AG04449 (cell line): ENCODE results near the gene PSTPIP2.

Experiments
- CTCF ChIA-PET: fragments of 350-600 bp; formaldehyde crosslinking; extraction: SDS; loops from one replicate; lab custom pipeline; 2021; ENCODE audit warnings: antibody characterized with exemption; lab: Yijun Ruan, JAX
- POLR2A ChIA-PET: fragments of 400-600, 350-600 bp; formaldehyde crosslinking; extraction: SDS; loops from one replicate; lab custom pipeline; 2020; ENCODE audit warnings: antibody characterized with exemption, inconsistent platforms; lab: Yijun Ruan, JAX
- DNase-seq: peaks from one replicate; pipeline ENCODE4 v3.0.0-alpha.2; 2010; ENCODE audit warnings: low read depth, low spot score
- H3K4me3 ChIP-seq: 2 replicates; pipeline ENCODE4 v1.5.1; 2011; ENCODE audit warnings: low read depth, mild to moderate bottlenecking, control low read depth, low read length
- TF ChIP-seq, protein P1 (sequence below): IDR thresholded peaks from one replicate; pipeline ENCODE4 v1.5.1; 2011; ENCODE audit warnings: mild to moderate bottlenecking, moderate library complexity, low read length, control low read depth, inconsistent platforms; ENCODE audit not compliant: insufficient read depth; ENCODE audit errors: missing control alignments

The PSTPIP2 gene

DNA sequence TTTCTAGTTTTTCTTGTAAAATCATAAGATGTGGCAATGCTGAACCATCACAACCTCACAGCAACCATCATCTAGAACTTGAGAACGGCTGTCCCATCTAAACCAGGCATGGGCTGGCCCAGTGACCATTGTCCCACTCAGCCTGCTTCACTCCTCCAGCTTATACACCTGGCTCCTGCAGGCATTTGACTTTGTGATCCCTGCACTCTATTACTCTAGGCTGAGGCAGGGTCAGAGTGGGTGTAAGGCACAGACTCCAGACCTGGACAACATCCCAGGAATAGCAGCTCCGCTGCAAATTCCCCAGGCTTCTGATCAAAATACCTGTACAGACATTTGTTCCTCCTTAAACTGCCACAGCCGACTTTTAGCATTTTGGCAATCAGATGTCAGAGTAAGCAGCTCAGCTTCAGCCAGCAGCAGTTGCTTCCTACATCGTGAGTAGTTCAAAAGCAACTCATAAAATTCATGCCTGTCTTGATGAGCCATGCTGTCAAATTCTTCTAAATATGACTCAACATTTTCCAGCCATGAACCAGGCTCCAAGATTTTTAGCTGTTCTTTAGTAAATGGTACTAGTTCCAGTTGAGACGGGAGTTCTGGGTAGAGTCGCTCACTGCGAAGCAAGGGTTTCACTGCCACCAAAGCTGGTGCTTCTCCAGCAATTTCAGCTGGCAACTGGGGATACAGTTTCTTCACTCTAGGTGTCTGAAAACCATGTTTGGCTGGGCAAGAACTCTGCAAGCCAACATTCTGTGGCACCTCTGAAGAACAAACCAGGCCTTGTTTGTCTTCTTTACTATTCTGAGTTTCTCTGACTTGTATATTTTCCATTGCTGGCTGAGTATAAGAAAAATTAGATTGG lies 117.8 kb downstream of the PSTPIP2 start:
- CTCF ChIA-PET, result interaction anchor here (1.0 to 1.5 kb wide), 3 partner anchors 8 to 119 kb away, joined by 3 to 5 read pairs (median 4); no protein-coding TSS in a partner anchor

DNA sequence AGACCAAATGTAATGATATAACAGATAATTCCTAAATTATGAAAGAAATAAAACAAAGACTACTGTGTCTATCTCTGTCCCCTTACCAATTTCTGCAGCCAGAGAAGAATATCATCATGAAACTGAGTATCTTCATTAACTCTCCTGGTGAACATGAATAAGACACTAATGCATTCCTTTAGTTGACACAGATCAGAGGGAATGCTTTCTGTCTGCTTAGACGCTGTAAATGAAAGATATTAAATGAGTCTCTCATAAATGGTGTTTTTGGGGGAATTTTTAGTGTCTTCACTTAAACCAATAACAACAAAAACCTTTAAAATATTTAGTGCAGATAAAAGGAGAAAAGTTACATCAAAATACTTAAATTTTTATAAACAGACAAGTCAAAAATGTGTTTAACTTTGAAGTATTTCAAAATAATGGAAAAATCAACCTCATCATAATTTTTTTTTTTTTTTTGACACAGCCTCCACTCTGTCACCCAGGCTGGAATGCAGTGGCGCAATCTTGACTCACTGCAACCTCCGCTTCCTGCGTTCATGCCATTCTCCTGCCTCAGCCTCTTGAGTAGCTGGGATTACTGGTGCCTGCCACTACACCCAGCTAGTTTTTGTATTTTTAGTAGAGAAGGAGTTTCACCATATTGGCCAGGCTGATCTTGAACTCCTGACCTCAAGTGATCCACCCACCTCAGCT lies 120.9 kb downstream of the PSTPIP2 start:
- POLR2A ChIA-PET, result interaction anchor here (1.0 to 1.2 kb wide), 2 partner anchors 12 to 122 kb away, joined by 4 to 11 read pairs; no protein-coding TSS in a partner anchor
- peak; percentile 58 for DNase-seq
- TF ChIP-seq, protein P1, sequence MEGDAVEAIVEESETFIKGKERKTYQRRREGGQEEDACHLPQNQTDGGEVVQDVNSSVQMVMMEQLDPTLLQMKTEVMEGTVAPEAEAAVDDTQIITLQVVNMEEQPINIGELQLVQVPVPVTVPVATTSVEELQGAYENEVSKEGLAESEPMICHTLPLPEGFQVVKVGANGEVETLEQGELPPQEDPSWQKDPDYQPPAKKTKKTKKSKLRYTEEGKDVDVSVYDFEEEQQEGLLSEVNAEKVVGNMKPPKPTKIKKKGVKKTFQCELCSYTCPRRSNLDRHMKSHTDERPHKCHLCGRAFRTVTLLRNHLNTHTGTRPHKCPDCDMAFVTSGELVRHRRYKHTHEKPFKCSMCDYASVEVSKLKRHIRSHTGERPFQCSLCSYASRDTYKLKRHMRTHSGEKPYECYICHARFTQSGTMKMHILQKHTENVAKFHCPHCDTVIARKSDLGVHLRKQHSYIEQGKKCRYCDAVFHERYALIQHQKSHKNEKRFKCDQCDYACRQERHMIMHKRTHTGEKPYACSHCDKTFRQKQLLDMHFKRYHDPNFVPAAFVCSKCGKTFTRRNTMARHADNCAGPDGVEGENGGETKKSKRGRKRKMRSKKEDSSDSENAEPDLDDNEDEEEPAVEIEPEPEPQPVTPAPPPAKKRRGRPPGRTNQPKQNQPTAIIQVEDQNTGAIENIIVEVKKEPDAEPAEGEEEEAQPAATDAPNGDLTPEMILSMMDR, result no peak
- CTCF ChIA-PET, result interaction anchor here (1.2 to 2.6 kb wide), 2 partner anchors 9 to 12 kb away, joined by 3 to 10 read pairs; no protein-coding TSS in a partner anchor
- no peak overlapping the region for H3K4me3 ChIP-seq

More for the DNA sequence above, 117.8 kb downstream of the PSTPIP2 start:
- POLR2A ChIA-PET, result interaction anchor here (0.7 to 1.0 kb wide), 3 partner anchors 9 to 32 kb away, joined by 3 to 12 read pairs (median 3); no protein-coding TSS in a partner anchor
- no peak overlapping the region for H3K4me3 ChIP-seq
- TF ChIP-seq, protein P1, result no peak
- peak; percentile 86 for DNase-seq

DNA sequence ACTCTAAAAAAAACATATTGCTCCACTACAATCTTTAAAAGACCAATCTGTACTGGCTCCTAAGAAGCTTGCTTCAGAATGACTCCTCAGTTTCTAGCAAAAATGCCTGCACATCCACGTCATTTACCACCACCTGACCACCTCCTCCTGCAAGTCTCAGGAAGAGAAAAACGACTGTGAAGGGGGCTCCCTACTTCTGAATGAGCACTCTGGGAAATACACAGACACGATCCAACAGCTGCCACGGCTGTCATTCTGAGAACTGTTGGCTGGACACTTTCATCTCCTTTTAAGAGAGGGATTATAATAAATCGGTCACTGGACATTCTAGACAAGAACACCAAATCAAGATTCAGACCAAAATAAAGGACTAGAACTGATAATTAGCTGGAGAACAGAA lies 126.4 kb downstream of the PSTPIP2 start:
- DNase-seq, result no peak
- POLR2A ChIA-PET, result no interaction called here
- CTCF ChIA-PET, result interaction anchor here (1.0 to 1.9 kb wide), 3 partner anchors 13 to 128 kb away, joined by 3 to 7 read pairs (median 5); no protein-coding TSS in a partner anchor

GRCh38 chr18:45940724-45941123 lies 131.3 kb downstream of the PSTPIP2 start:
- H3K4me3 ChIP-seq, result no peak overlapping the region
- ChIA-PET CTCF (interaction anchor here (1.6 to 1.9 kb wide), 3 partner anchors 16 to 133 kb away, joined by 4 to 7 read pairs (median 4); no protein-coding TSS in a partner anchor), POLR2A (no interaction called here)
- TF ChIP-seq, protein P1, result no peak
- no peak for DNase-seq

More for the DNA sequence above, 126.4 kb downstream of the PSTPIP2 start:
- TF ChIP-seq, protein P1, result no peak
- H3K4me3 ChIP-seq, result no peak overlapping the region

DNA sequence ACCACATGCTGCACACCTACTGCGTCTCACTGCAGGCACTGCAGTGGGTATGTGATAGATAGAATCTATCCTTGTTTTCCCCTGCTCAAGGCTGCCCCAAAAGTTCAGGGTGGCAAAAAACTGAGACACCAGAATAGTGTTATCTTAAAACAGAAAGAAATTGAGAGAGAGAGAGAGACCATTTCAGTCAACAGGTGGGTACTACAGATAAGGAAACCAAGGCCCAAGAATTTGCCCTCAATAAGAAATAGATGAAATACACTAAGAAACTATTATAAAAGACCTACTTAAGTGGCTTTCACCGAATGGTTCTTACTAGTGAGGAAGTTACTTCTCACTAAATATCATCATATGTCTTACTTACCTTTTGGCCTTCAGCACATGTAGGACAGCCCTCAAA lies 132.8 kb downstream of the PSTPIP2 start:
- POLR2A ChIA-PET, result no interaction called here

More for the DNA sequence above, 132.8 kb downstream of the PSTPIP2 start:
- CTCF ChIA-PET, result interaction anchor here (1.1 to 2.9 kb wide), 2 partner anchors 35 to 134 kb away, joined by 4 to 10 read pairs; no protein-coding TSS in a partner anchor
- TF ChIP-seq, protein P1, result no peak
- H3K4me3 ChIP-seq, result no peak overlapping the region
- DNase-seq, result no peak
